ENCODE results near the gene DNM2.

- TF ChIP-seq ZNF274 (IDR thresholded peaks at IDR 0.05; ENCODE audit: low read depth, low read length): no peak
- TF ChIP-seq YY1 (IDR thresholded peaks at IDR 0.05; ENCODE audit: insufficient read depth, insufficient read length): peak; percentile 22
Observed at GRCh38 chr19:10835754-10836478, 118.0 kb downstream of the DNM2 start, which contains the start of gene TMED1.
